VCaP (cell line): ENCODE results near the gene REX1BD.

Experiments
- H3K27ac ChIP-seq: fragments of 450-650 bp; 2 replicates; pipeline ENCODE4 v1.5.1; 2017
- CTCF ChIP-seq: fragments of 450-650 bp; conservative IDR thresholded peaks from 2 replicates; pipeline ENCODE4 v1.5.1; 2017; ENCODE audit warnings: mild to moderate bottlenecking, moderate library complexity

The REX1BD gene

GRCh38 chr19:18566953-18567352 is 21.6 kb upstream of the REX1BD start:
- no peak for TF ChIP-seq CTCF
- H3K27ac ChIP-seq = no peak overlapping the region

DNA sequence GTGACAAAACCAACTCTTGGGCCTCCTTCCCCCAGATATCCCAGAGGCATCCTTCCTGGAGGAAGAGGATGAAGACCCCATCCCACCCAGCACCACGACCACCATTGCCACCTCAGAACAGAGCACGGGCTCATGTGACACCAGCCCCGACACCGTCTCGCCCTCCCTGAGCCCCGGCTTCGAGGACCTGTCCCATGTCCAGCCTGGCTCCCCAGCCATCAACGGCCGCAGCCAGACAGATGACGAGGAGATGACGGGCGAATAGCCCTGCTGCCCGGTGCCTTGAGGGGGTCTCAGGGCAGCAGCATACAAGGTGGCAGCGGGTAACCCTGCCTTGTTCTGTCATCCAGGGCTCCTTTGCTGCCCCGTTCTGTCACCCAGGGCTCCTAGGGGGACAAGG is 20.2 kb upstream of the REX1BD start:
- no peak for TF ChIP-seq CTCF
- no peak overlapping the region for H3K27ac ChIP-seq

- TF ChIP-seq CTCF = no peak
- H3K27ac ChIP-seq = peak within 1 kb of the TSS; percentile 93
Observed at GRCh38 chr19:18571564-18572344, 16.8 kb upstream of the REX1BD start, which contains the start of gene UBA52. Gene UBA52, plus strand, starts transcription at chr19:18571857. Its CDS starts 1,444 bp downstream, at chr19:18573301.

DNA sequence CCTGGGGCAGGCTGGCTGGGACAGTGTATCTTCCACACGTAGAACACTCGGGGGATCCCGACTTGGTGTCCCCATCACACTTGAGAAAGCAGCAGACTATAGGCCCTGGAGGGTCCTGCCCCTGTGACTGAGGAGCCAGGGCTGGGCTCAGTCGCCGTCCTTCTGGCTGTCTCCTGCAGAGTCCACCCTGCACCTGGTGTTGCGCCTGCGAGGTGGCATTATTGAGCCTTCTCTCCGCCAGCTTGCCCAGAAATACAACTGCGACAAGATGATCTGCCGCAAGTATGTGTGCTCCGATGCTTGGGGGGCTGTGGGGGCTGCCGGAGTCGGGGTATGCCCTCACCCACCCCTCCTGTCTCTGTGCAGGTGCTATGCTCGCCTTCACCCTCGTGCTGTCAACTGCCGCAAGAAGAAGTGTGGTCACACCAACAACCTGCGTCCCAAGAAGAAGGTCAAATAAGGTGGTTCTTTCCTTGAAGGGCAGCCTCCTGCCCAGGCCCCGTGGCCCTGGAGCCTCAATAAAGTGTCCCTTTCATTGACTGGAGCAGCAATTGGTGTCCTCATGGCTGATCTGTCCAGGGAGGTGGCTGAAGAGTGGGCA is 13.8 kb upstream of the REX1BD start:
- H3K27ac ChIP-seq = no peak overlapping the region
- no peak for TF ChIP-seq CTCF

DNA sequence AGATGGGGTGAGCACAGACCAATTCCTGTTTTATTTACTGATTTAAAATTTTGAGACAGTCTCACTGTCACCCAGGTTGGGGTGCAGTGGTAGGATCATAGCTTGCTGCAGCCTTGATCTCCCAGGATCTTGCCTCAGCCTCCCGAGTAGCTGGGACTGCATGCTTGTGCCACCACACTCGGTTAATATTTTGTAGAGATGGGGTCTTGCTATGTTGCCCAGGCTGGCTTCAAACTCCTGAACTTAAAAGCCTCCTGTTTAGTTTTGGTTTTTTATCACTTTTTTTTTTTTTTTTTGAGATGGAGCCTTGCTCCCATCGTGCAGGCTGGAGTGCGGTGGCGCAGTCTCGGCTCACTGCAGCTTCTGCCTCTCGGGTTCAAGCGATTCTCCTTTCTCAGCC is 12.2 kb upstream of the REX1BD start:
- no peak for TF ChIP-seq CTCF
- H3K27ac ChIP-seq = no peak overlapping the region

- no peak for TF ChIP-seq CTCF
- no peak overlapping the region for H3K27ac ChIP-seq
Observed at GRCh38 chr19:18577365-18577914, 11.2 kb upstream of the REX1BD start.

GRCh38 chr19:18580311-18580710 is 8.3 kb upstream of the REX1BD start:
- no peak overlapping the region for H3K27ac ChIP-seq
- TF ChIP-seq CTCF = no peak
